GM18499 (cell line): ENCODE results near the gene NBEA.
"Not testable (repeated sequence)": the region's sequence is repeated elsewhere in the genome, so short reads cannot be mapped to it uniquely, and the experiment has no call there.

Source experiments
- ATAC-seq: cut with Tn5 transposase; IDR thresholded peaks from one replicate; pipeline ENCODE4 v1.9.1; 2021; ENCODE audit warnings: moderate number of reproducible peaks; ENCODE audit not compliant: insufficient read depth, unreplicated experiment

Gene NBEA

DNA sequence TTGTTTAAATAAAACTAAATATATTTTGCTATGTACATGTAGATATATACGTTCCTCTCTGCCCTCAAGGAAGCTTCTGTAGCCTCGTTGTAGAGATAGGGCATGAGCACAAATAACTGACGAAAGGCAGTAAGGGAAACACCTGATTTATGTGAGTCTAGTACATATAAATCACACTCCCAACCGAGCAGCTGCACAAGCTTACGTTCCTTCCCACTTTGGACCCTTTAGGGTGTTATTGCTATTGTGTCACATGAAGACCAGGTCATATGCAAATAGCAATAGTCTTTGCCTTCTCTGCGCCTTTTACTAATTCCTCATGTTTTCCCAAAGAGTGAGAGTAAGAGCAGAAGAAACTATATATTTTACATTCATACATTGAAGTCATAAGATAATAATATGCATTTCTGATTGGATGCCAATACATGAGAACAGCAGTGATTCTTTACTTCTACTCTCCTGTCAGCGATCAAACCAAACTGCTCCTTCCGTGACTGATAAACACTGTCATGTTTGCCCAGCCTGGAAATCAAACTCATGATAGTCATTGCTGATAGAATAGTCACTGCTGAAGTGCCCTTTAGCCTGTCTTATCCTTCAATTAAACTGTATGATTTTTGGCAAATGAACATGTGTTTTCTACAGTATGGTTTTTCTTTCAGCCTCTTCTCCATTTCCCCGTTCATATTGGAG is 661.7 kb downstream of the NBEA start:
- ATAC-seq, result no peak

DNA sequence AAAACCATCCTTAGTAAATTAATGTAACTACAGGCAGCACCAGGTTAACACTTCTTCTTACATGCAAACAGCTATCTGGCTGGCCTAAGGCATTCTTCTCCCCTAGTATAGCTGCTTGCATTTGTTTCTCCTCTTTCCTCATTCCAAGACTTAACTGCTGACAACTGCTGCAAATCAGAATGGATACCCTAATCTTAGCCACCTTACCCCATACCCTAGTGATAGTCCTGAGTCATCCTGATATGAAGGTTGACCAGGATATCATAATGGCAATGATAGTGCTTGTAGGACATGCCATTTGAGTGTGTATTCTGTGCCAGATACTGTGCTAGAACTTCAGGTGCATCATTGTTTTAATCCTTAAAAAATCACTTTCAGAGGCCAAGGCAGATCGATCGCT is 672.6 kb downstream of the NBEA start:
- ATAC-seq, result no peak

DNA sequence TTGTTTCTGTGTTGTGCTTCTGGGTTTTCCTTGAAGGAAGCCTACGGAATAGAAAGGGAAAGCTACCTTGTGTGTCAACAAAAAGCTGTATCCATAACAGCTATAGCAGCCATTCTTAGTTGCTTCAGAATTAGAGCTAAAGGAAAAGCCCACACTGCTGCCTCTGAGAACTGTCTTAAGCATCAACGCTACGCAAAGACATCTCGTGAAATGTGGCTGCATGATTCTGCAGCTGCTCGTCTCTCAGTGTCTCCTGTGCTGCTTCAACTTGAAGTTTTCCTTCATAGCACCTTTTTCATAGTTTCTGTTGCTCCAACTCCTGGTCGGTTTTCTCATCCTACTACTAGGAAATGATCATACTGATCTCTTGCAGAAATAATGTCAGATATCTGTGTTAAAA is 675.4 kb downstream of the NBEA start:
- no peak for ATAC-seq

- ATAC-seq, result no peak
These were observed 676.6 kb downstream of the NBEA start for GRCh38 chr13:35618565-35619083.

DNA sequence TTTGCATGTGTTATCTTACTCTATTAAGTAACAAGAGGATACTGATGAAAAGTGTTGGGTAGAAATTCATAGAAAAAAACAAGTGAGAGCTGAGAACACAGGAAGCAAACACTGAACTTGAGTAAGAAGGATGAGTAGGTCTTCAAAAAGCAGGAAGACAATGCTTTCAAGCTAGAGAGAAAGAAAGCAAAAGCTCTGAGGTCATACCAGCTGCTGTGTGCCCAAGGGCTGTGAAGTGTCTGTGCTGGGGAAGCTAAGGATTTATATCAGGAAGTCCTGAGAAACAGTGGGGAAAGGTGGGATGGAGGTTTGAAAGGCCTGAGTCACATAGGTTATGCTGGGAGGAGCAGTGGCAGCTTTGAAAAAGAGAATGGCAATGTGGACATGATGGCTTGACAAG is 679.9 kb downstream of the NBEA start:
- ATAC-seq, result no peak

DNA sequence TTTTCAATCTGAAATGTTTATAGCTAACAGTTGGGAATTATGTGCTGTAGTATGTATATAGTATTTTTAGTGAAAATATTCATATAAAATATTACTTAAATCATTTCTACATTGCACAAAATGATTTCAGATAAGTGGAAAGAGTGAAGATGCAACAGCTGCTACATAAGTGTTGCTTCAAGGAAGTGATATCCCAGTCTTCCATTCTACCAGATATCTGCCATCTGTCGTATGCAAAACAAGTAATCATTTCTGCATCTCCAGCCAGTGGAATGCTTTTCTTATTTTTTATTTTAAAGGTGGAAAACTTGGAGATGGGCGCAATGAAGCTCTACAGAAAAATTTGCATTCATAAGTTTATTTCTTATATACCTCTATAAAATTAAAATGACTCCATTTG is 687.0 kb downstream of the NBEA start:
- no peak for ATAC-seq

DNA sequence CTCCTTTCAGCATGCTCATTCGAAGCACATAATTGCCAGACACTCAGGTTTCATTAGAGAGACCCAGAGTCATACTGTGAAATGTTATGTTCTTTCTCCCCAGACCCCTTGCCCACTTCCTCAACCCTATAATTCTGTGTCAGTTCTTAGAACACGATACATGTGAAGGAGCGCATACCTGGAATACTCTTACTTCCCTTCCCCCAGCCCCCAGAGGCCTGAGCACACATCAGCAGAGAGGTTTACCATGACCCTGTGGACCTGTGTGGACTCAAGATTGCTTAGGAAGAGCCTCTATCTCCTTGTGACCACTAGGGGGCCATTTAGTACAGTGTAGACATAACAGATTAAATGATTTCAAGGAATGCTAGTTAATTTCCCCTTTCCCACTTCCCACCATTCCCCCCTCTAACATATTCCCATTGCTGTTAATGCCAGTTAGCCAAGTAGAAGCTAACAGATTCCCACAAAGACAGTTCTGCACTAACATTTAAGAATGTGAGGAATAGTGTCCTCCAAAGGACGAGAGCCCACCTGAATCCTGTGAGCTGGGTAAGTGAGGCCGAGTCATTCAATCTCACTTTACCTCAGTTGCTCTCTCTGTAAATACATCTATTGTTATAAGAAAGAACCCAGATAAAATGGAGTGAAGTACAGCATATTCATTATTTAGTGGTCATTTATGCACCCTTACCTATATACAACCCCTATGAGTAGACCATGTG is 688.6 kb downstream of the NBEA start:
- ATAC-seq, result peak; percentile 65

GRCh38 chr13:35631666-35632065 is 689.6 kb downstream of the NBEA start:
- no peak for ATAC-seq

DNA sequence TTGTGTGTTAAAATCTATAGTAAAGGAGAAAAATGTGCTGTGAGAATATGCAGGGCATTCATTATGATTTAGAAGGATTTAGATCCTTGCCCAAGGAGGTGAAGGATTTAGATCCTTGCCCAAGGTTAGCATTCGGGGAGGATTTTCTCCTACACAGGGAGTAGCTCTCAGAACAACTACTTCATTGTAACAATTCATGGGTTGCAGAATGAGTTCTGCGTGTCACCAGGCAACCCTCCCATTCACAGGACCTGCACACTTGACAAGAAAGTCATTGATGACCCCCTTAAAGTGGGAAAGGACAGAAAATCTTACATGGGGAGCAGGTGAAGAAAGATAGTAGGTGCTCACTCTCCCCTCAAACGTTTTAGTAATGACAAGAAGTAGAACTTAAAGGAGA is 701.6 kb downstream of the NBEA start:
- no peak for ATAC-seq

GRCh38 chr13:35646056-35646774 is 704.1 kb downstream of the NBEA start:
- ATAC-seq, result no peak

DNA sequence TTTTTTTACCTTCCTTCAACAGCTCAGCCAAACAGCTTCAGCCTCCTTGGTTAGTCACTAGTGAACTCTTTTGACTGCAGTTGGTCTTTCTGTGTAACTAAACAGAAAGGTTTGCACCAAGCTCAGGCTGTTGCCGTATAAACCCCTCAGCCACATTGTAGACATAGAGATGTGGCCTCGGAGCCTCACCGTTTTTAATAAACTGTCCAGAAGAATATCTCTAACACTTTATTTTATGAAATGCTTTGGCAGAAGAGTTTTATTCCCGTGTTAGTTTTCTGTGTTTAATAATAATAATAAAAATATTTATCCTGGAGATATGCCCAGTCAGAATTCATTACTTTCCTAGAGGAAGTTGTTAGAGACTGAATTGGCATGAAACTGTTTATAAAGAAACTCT is 706.1 kb downstream of the NBEA start:
- ATAC-seq, result no peak

- no peak for ATAC-seq
These were observed 707.1 kb downstream of the NBEA start for GRCh38 chr13:35649162-35649561.

DNA sequence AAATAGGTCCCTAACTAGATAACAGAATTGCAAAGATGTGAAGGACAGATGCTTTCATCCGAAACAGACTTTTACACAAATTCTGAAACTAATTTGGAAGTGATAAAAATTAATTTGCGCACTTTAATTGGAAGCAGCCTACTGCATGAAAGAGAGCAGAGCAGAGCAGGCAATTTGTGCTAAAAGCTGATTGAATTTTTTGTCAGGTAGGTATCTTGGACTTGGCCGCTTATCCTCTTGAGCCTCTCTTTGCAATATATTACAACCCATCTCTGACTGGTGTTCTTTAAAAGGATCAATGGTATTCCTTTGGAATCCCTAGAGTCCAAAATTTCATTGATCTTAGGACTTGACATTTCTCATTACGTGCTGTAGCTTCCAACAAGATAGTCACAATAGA is 717.7 kb downstream of the NBEA start:
- no peak for ATAC-seq

- ATAC-seq, result no peak
These were observed 722.7 kb downstream of the NBEA start for GRCh38 chr13:35664747-35665146.

DNA sequence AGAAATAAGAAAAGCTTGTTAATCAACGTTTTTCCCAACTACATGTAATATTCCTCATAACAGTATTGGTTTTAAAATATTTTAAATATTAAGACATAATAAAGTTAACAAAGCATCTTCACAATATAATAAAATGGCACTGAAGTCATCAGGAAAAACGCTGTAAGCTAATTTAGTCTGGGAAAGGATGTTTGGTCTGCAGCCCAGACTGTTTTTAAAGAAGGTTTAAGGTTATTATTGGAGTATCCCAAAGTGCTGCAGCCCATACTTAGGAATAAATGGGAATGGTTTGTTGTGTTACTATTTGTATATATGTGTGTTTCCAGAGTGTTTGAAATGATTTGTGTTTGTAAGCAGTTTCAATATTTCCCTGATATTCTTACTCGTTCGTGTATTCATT is 727.3 kb downstream of the NBEA start:
- ATAC-seq, result no peak

DNA sequence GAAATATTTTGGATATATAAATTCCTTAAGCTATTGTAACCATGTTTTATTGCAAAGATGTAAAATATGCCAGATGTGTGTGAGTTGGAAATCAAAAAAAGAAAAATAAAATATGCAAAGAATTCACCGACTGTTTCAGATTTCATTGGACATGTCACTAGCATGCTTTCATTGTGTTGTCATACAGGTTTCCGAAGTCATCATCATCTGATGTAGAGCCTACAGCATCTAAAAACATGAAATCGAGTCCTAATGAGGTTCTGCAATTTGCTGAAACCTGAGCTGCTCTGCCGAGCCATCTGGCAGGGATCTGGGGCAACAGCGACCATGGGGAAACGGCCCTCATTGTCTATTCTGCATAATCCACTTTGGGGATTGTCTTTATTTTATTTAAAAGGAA is 730.5 kb downstream of the NBEA start:
- no peak for ATAC-seq

DNA sequence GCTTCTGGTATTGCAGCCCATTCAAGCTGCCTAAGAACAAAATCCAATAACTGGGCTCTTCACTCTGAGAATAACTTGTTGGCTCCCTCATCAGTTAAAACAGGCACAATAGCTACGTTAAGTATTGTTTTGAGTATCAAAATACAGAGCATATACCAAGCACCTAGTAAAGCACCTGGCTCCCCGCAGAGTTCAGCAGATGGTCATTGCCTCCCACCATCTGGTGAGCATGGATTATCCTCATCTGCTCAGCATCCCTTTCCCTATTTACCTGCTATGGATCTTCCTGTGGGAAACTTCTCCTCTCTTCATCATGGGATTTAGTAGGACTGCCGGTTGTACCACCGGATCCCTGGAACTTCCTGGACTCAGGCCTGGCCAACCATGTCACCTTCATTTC is 733.6 kb downstream of the NBEA start:
- ATAC-seq, result no peak

DNA sequence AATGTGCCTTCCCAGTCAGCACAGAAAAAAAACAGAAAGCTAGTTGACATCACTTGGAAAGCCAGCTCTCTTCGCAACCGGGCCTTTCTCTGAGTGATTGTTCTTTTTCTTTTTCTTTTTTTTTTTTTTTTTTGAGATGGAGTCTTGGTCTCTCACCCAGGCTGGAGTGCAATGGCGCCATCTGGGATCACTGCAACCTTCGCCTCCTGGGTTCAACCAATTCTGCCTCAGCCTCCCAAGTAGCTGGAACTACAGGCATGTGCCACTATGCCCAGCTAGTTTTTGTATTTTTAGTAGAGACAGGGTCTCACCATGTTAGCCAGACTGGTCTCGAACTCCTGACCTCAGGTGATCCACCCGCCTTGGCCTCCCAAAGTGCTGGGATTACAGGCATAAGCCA is 735.8 kb downstream of the NBEA start:
- ATAC-seq, result not testable (repeated sequence)

GRCh38 chr13:35681685-35682084 is 739.6 kb downstream of the NBEA start:
- ATAC-seq, result no peak

DNA sequence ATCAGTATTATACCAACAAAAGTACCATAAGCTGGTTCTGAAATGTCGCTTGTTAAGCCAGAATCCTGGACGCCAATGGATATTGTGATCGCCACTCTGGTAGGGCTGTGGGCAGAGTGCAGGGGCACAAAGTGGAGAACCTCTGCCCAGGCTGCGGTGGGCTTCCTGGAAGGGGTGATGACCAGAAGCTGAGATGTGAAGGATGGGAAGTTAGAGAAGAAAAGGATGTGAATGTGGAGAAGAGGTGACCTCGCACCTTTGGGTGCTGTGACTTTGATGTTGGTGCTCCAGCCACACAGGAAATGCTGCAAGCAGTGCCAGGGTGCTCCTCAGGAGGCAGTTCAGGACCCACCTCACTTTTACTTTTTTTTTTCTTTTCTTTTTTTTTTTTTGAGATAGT is 742.4 kb downstream of the NBEA start:
- no peak for ATAC-seq

GRCh38 chr13:35687336-35687735 is 745.3 kb downstream of the NBEA start:
- ATAC-seq, result no peak
